ENCODE data around the gene C2CD4B.

DNA sequence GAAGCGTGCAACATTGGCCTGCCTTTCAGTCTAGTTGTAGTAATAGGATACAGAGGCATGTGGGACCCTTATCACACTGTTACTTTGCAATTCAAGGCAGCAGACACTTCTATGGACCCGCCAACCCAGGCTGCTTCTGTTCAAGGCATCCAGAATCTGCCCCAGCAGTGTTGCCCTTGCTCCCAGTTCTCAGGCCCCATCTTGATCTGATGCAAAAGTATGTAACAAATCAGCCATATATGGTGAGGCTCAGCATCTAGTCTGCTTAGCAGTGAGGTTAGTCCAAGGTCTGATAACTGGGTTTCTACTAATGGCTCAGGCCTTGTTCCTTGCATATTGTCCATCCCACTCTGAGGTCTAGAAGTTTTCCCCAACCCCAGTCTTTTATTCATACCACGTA lies 17.9 kb downstream of the C2CD4B start:
- no peak for TF ChIP-seq TAF1 (IDR thresholded peaks at IDR 0.05; ENCODE audit: low read depth, low read length)
- no peak for TF ChIP-seq POLR2AphosphoS5 (IDR thresholded peaks at IDR 0.05; ENCODE audit: low read depth, low read length)
- TF ChIP-seq SPI1 (IDR thresholded peaks at IDR 0.05; ENCODE audit: low read depth, low read length) = no peak
- TF ChIP-seq POLR2A (IDR thresholded peaks at IDR 0.05; ENCODE audit: low read depth, low read length) = no peak
- TF ChIP-seq POU2F2 (IDR thresholded peaks at IDR 0.05; ENCODE audit: low read depth, low read length) = no peak
- TF ChIP-seq PAX5 (IDR thresholded peaks at IDR 0.05; ENCODE audit: insufficient read depth, low read length, severe bottlenecking) = no peak
